Measurements from ENCODE around the gene EXOC3L4. TPM values are rescaled to one million over a fixed set of nuclear protein-coding genes. Genes with fewer than 3 reads are reported as not detected.
A peak's percentile ranks its signal among the peaks of the same experiment; 100 is the strongest.
"Not testable (repeated sequence)": the region's sequence is repeated elsewhere in the genome, so short reads cannot be mapped to it uniquely, and the experiment has no call there.

Gene EXOC3L4
- polyA plus RNA-seq, 3 donors, result 1.7 to 4.5 (median 1.7) TPM

DNA sequence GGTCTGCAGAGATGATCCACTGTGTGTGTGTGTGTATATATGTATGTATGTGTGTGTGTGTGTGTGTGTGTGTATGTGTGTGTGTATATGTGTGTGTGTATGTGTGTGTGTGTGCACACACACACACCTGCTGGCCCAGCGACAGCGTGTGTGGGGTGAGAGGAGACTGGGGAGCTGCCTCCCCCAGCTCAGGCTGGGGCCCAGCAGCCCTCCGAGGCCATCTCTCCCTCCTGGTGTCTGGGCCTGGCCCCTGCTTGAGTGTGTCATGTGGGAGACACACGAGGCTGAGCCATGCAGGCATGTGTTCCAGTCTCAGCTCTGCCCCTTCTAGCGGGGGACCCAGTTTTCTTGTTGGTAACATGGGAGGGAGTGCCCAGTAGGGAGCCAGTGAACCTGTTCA, 18.8 kb downstream of the EXOC3L4 start:
- H3K27ac ChIP-seq (ENCODE audit: low read depth, low read length), result no peak overlapping the region
- WGBS, 3 donors, result 67 to 89% (median 75%) methylated on average over 5 of the region's 5 CpGs

DNA sequence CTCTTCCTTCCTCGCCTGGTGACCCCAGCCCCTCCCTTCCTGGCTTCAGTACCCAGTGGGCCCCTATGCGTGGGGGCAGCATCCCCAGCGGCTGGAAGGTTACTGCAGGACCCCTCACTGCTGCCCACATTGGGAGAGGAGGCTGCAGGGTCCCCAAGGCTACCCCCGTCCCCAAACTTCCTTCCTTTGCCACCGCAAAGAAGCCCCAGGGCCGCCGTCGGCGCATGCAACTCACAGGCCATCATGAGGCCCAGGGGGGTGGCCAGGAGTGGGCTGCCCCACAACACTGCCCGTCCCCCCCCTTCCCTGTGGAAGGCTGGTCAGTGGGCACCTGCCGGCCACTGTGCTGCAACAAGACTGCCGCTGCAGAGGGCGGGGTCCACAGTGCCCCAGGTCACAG, 19.2 kb downstream of the EXOC3L4 start:
- no peak overlapping the region for H3K27ac ChIP-seq (ENCODE audit: low read depth, low read length)
- 65 to 90% (median 66%) methylated on average over 10 to 13 of the region's 13 CpGs for WGBS, 3 donors

DNA sequence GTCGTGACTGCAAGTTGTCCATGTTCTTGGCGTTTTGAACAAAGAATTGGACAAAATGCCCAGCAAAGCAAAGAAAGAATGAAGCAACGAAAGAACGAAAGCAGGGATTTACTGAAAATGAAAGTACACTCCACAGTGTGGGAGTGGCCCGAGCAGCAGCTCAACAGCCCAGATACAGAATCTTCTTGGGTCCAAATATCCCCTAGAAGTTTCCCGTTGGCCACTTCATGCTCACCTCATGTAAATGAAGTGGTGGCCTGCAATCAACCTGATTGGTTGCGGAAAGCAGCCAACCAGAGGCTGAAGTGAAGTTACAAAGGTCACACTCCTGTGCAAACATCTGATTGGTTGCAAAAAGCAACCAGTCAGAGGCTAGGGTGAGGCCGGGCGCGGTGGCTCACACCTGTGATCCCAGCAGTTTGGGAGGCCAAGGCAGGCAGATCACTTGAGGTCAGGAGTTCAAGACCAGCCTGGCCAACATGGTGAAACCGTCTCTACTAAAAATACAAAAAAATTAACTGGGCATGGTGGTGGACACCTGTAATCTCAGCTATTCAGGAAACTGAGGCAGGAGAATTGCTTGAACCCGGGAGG, 20.7 kb downstream of the EXOC3L4 start:
- WGBS, 3 donors, result 54 to 74% (median 57%) methylated on average over 12 of the region's 12 CpGs
- not testable (repeated sequence) for H3K27ac ChIP-seq (ENCODE audit: low read depth, low read length)

DNA sequence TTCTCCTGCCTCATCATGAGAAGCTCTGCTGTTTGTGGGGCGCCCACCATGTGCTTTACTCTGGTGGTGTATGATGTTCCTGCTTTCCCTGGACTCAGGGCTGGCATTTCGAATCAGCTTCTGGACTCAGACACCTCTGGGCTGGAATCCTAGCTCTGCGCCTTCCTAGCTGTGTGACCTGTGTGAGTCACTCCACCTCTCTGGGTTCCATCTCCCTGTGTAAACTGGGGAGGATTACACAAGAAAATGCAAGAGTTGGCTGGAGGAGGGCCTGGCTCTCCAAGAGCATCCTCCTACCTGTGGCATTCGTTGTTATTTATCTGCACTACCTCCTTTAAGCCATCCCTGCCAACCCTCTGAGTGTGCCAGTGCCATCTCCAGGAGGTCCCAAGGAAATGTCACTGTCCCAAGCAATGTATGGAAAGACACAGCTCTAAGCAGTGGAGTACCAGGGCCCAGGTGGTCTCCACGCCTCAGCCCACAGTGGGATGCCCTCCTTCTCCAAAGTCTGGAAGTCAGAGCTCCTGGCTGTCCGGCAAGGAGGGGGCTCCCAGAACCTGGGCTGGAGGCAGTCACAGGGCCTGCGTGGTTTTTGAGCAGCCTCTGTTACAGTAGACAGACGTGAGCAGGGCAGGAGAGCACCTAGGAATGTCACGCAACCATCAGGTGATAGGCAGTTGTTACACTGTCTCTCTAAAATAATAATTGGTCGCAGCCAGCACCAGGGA, 21.5 kb downstream of the EXOC3L4 start:
- WGBS, 3 donors, result 88 to 92% (median 88%) methylated on average over 10 of the region's 10 CpGs
- H3K27ac ChIP-seq (ENCODE audit: low read depth, low read length), result no peak overlapping the region

DNA sequence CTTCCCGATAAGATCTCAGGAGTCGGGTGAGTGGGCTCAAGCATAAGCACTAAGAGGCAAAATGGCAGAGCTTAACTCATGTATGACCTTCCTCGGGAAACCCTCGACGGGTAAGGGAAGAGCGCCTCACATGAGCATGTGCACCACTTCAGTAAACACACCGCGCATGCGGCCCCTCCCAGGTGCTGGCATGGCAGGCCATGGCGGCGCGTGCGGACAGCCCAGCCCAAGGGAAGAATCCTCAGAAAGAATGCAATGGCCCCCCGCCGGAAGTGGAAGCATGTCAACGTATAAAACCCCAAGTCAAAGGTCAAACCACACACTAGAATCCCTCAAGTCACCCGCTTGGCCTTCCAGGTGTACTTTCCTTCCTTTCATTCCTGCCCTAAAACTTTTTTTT, 22.1 kb downstream of the EXOC3L4 start:
- H3K27ac ChIP-seq (ENCODE audit: low read depth, low read length), result no peak overlapping the region
- WGBS, 3 donors, result 84 to 89% (median 87%) methylated on average over 17 of the region's 17 CpGs

DNA sequence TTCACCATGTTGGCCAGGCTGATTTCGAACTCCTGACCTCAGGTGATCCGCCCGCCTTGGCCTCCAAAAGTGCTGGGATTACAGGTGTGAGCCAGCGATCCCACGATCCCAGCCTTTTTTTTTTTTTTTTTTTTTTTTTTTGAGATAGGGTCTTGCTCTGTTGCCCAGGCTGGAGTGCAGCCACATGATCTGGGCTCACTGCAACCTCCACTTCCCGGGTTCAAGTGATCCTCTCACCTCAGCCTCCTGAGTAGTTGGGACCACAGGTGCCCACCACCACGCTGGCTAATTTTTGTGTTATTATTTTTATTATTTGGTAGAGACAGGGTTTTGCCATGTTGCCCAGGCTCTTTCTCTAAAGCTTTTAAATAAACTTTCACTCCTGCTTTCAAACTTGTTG, 23.0 kb downstream of the EXOC3L4 start:
- WGBS, 3 donors, result 90 to 94% (median 92%) methylated on average over 6 to 7 of the region's 7 CpGs
- H3K27ac ChIP-seq (ENCODE audit: low read depth, low read length), result not testable (repeated sequence)

DNA sequence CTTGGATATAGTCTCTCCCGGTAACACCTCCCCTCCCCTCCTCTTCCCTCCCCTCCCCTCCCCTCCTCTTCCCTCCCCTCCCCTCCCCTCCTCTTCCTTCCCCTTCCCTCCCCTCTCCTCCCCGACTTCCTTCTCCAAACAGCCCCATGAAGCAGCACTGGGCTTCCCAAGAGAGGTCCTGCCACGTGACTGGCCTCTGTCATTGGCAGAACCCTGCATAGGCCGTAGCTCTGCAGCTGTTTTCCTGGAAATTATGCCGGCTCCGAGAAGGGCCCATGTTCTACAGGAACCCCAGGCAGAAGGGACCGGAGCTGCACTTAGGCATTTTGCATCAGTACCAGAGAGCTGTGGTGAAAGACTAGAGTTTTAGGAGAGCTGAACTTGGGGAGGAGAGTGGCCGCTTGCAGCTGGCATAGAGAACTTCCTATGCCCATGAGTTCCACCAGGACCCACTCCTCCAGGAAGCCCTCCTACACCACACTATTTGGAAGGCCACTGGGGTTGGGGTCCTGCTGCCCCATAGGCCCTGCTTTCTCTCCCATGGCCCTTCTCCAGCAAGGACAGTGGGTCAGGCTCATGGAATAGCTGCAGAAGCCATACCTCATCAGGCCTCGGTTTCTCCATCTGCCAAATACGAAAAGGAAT, 23.6 kb downstream of the EXOC3L4 start:
- H3K27ac ChIP-seq (ENCODE audit: low read depth, low read length), result peak overlapping the region; percentile 78
- 23 to 48% (median 24%) methylated on average over 9 of the region's 10 CpGs for WGBS, 3 donors

DNA sequence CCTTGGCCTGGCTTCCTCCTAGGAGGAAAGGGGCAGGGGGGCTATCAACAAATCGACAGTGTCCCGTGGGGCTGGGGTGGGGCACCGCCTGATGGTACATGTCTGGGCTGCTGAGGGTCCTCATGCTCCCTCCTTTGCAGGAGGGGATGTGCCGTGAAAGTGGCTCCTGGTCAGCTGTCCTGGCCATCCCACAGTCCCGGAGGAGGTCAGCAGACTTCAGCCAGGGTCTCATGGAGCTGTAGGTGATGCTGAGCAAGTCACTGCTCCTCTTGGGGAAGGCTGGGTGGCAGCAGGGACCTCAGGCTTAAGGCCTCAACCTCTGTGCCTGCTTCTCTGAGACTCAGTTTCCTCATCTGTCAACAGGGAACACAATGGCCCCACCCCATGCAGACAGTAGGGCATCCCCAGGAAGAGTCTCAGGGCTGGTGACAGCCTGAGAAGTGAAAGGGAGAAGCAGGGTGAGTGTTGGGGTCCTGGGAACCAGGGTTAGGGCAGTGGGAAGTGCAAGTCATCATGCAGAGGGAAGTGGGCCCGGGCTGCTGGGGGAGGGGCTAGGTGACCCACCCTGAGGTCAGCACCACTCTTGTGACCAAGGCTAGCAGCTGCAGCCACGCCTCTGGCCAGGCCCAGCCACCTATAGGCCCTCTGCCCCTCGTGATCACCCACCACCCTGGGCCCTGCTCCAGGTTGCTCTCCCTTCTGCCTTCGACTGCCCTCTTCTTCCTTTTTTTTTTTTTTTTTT, 24.3 kb downstream of the EXOC3L4 start:
- H3K27ac ChIP-seq (ENCODE audit: low read depth, low read length), result peak overlapping the region; percentile 78

DNA sequence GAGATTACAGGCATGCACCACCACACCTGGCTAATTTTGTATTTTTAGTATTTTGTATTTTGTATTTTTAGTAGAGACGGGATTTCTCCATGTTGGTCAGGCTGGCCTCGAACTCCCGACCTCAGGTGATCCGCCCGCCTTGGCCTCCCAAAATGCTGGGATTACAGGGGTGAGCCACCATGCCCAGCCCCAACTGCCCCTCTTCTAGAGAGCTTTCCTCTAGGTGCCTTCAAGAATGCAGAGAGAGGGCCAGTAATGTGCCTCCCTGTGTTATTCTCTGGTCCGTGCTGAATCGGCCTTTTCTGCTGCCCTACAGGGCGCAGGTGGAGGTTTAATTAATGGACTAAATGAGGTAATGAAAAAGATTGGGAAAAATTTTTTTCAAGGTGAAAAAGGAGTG, 25.0 kb downstream of the EXOC3L4 start:
- 86 to 92% (median 92%) methylated on average over 8 of the region's 8 CpGs for WGBS, 3 donors
- not testable (repeated sequence) for H3K27ac ChIP-seq (ENCODE audit: low read depth, low read length)

More for the DNA sequence above, 24.3 kb downstream of the EXOC3L4 start:
- 56 to 84% (median 56%) methylated on average over 8 to 9 of the region's 9 CpGs for WGBS, 3 donors

DNA sequence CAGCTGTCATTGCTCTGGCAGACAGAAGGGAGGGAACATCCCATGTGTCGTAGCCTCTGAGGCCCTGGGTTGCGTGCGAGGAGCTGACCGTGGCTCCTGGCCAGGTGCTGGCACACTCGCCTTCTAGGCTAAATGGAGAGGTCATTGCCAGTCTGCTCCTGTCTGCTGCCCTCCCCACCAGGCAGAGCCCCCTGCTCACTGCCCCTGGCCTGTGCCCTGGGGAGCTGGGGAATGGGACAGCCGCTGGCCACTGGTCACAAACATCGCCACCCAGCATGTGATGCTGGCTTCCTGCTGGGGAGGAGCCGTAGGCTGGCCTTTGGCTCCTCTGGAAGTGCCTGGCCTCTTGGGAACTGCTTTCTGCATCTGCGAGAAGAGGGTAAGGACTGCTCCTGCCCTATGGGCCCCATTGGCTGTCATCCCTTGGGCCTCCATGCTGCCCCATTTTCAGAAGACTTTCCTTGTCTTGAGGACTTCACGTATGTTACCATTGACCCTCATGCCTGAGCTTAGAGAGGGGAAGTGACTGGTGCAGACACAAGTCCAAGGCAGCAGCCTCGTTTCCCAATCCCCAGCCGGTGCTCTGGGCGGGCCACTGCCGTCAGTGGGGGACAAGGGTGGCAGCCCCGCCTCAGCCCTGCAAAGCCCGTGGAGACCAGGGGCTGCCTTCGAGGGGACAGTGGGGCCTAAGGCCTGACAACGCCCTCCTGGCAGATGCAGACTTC, 26.8 kb downstream of the EXOC3L4 start:
- H3K27ac ChIP-seq (ENCODE audit: low read depth, low read length), result peak overlapping the region; percentile 9
- 8 to 52% (median 11%) methylated on average over 18 of the region's 18 CpGs for WGBS, 3 donors

DNA sequence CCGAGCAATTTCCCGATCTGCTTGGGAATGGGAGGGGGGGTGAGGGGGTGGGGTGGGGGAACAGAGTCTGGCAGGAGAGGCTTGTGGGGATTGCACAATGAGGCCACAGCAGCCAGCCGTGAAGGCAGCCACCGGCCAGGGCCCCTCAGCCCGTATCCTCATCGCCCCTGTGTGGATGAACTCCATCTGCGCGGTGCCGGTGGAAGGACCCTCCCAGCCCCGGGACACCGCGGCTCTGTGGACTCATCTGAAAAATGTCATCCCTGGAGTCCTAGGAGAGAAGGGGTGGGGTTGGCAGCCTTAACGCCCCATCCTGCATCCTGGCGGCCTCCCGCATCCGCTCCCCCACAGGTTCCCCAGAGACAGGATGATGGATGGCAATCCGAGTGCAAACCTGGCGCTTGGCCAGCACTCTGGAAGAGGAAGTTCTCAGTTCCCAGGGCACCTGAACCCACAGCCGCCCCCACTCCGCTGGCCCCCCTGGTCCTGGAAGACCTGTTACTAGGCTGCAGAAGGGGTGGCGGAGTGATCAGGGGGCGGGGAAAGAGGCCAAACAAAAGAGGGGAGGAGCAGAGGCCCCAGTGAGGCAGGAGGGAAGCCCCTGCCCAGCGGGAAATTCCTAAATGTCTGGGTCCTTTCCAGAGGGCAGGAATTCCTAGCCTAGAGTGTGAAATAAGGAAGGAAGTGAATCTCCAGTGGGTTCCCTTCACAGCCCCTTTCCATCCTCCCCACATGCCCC, 27.5 kb downstream of the EXOC3L4 start:
- H3K27ac ChIP-seq (ENCODE audit: low read depth, low read length), result peak overlapping the region; percentile 75
- WGBS, 3 donors, result 2 to 15% (median 4%) methylated on average over 23 of the region's 23 CpGs

DNA sequence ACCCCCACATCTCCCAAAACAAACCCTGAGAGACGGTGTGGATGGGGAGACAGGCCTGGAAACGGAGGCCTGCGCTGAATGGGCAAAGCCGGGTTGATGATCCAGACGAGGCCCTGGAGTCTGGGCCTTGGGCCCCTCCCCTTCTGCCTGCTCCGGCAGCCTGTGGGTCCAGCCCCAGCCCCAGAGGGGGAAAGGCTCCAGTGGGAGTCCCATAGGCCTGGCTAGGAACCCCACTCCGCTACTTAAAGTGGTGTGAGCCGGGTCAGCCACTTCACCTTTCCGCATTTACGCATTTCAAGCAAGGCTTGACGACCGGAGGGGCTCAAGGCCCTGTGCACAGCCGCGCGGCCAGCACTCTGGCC, 28.0 kb downstream of the EXOC3L4 start:
- 8 to 48% (median 17%) methylated on average over 15 of the region's 15 CpGs for WGBS, 3 donors
- H3K27ac ChIP-seq (ENCODE audit: low read depth, low read length), result peak overlapping the region; percentile 75

DNA sequence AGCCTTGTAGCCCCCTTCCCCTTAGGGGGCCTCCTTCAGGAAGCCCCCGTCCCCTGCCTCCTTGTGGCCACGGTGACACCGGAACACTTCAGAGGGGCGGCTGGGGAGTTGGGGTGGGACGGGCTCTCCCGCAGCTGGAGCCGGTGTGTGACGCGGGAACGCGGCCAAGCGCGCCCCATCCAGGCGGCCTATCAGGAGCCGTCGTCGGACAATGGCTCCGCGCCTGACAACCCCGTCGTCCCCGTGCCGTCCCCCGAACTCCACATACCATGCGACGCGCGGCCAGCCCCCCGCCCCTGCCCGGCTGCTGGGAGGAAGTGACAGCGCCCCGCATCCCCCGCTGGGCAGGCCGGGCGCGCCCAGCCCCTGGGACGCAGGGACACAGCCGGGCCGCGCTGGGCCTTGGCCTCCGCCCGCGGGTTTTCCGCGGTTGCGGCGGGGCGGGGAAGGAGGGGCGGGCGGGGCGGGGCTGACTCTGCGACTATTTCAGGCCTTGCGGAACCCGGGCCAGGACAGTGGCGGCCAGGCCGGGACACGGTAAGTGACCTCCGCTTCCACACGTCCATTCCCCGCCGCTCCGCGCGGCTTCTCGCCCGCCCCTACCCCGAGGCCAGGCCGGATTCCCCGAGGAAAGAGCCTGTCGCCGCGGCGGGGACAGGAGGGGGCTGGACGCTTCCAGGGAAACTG, 28.6 kb downstream of the EXOC3L4 start, which contains the start of gene TNFAIP2:
TSS of gene TNFAIP2 (plus strand) at position 515 of the 687 bp plus-strand sequence. CDS start 2,997 bp downstream, outside the sequence.
- H3K27ac ChIP-seq (ENCODE audit: low read depth, low read length), result peak within 1 kb of the TSS; percentile 75
- 1 to 8% (median 2%) methylated on average over 53 to 74 of the region's 74 CpGs for WGBS, 3 donors

DNA sequence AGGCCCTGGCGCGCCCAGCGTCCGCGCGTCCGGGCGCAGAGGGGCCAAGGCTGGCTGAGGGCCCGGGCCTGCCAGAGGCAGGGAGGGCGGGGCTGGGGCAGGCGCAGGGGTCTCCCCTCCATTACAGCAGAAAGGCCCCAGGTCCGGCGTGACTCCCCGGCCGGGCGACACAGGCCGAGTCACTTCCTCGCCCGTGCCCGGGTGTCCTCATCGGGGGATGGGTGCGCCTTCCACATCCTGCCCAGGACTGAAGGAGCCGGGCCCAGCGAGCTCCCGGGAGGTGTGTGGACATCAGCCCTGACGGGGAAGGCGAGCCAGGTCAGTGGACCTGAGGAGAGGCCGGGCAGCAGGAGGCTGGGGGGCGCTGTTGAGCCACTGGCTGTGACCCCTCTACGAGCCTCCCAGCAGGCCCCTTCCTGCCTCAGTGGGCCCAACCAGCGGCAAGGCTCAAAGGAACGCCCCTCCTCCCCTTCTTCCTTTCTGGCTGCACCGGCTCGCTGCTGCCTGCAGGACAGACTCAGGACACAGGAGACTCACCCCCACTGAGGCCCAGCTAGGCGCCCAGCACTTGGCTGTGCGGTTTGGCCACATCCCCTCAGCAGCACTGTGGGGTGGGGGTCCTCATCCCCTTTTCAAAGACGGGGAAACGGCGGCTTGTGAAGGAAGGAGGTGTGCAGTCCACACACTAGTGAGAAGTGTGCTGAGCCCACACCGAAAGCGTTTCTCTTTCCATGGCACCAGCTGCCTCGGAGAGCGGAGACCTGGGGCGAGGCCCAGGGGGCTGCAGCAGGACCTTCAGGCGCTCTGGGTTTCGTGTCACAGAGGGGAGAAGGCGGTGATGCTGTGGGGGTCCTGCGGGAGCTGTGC, 29.3 kb downstream of the EXOC3L4 start:
- no peak overlapping the region for H3K27ac ChIP-seq (ENCODE audit: low read depth, low read length)
- WGBS, 3 donors, result 12 to 30% (median 16%) methylated on average over 41 to 48 of the region's 48 CpGs

DNA sequence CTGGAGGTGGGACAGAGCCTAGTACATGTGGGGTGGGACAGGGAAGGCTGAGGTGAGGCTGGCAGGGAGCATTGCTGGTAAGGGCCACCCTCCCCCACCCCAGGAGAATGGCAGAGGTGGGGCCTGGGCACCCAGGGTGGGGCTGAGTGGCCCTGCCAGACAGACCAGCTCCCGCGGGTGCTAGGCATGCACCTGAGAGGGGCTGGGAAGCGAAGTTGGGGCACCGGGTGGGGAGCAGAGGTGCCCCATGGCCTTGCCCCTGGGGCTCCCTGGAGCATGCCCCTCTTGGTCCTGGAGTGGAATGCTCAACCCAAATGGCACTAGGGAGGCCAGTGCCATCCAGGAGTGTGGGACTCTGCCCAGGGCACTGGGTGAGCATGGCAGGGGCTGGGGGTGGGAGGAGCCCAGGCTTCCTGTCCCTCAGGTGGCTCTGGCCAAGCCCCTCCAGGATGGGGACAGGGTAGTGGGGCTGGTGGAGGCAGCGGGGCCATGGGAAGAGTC, 30.0 kb downstream of the EXOC3L4 start:
- WGBS, 3 donors, result 75 to 83% (median 77%) methylated on average over 5 of the region's 5 CpGs
- no peak overlapping the region for H3K27ac ChIP-seq (ENCODE audit: low read depth, low read length)
